Measurements from ENCODE around the gene HOXA6. TPM values are rescaled to one million over a fixed set of nuclear protein-coding genes. Genes with fewer than 3 reads are reported as not detected.

HOXA6 gene
- total RNA-seq, 1 donor from 2014 or later: not detected

GRCh38 chr7:27126596-27127327 is 20.8 kb downstream of the HOXA6 start:
- H3K27ac Mint-ChIP-seq (ENCODE audit: unreplicated experiment): no peak overlapping the region
- H3K4me3 Mint-ChIP-seq (ENCODE audit: unreplicated experiment): no peak overlapping the region
- H3K27me3 Mint-ChIP-seq (ENCODE audit: unreplicated experiment): peaks cover 36% of the 10 kb centered on the region
- no peaks in the 10 kb centered on the region for H3K9me3 Mint-ChIP-seq (ENCODE audit: unreplicated experiment)
- no peak for TF ChIP-seq CTCF (IDR thresholded peaks at IDR 0.05; ENCODE audit: unreplicated experiment)
- no peaks in the 10 kb centered on the region for H3K36me3 Mint-ChIP-seq (ENCODE audit: low read depth, unreplicated experiment)
- peaks cover 34% of the 10 kb centered on the region for H3K4me1 Mint-ChIP-seq (ENCODE audit: unreplicated experiment)
- no peak for DNase-seq (ENCODE audit: low spot score)

- Mint-ChIP-seq H3K36me3 (ENCODE audit: low read depth, unreplicated experiment) (no peaks in the 10 kb centered on the region), H3K27ac (ENCODE audit: unreplicated experiment) (no peak overlapping the region), H3K4me1 (ENCODE audit: unreplicated experiment) (peaks cover 34% of the 10 kb centered on the region), H3K9me3 (ENCODE audit: unreplicated experiment) (no peaks in the 10 kb centered on the region), H3K4me3 (ENCODE audit: unreplicated experiment) (no peak overlapping the region), H3K27me3 (ENCODE audit: unreplicated experiment) (peaks cover 34% of the 10 kb centered on the region)
- no peak for DNase-seq (ENCODE audit: low spot score)
- TF ChIP-seq CTCF (IDR thresholded peaks at IDR 0.05; ENCODE audit: unreplicated experiment): no peak
These were observed 21.6 kb downstream of the HOXA6 start for GRCh38 chr7:27125986-27126394.

GRCh38 chr7:27124902-27125689 is 22.5 kb downstream of the HOXA6 start:
- Mint-ChIP-seq H3K4me1 (ENCODE audit: unreplicated experiment) (peaks cover 34% of the 10 kb centered on the region), H3K9me3 (ENCODE audit: unreplicated experiment) (no peaks in the 10 kb centered on the region), H3K27me3 (ENCODE audit: unreplicated experiment) (peaks cover 36% of the 10 kb centered on the region), H3K4me3 (ENCODE audit: unreplicated experiment) (no peak overlapping the region), H3K27ac (ENCODE audit: unreplicated experiment) (no peak overlapping the region), H3K36me3 (ENCODE audit: low read depth, unreplicated experiment) (no peaks in the 10 kb centered on the region)
- no peak for TF ChIP-seq CTCF (IDR thresholded peaks at IDR 0.05; ENCODE audit: unreplicated experiment)
- no peak for DNase-seq (ENCODE audit: low spot score)

- no peak for TF ChIP-seq CTCF (IDR thresholded peaks at IDR 0.05; ENCODE audit: unreplicated experiment)
- Mint-ChIP-seq H3K4me1 (ENCODE audit: unreplicated experiment) (peaks cover 34% of the 10 kb centered on the region), H3K27ac (ENCODE audit: unreplicated experiment) (no peak overlapping the region), H3K4me3 (ENCODE audit: unreplicated experiment) (peak overlapping the region; percentile 19), H3K9me3 (ENCODE audit: unreplicated experiment) (no peaks in the 10 kb centered on the region), H3K36me3 (ENCODE audit: low read depth, unreplicated experiment) (no peaks in the 10 kb centered on the region), H3K27me3 (ENCODE audit: unreplicated experiment) (peaks cover 41% of the 10 kb centered on the region)
- DNase-seq (ENCODE audit: low spot score): no peak
These were observed 23.3 kb downstream of the HOXA6 start for GRCh38 chr7:27124096-27124901.

All from endothelial cell (in vitro differentiated cells).